Ishikawa (cell line): ENCODE results near the gene TAF3.

Source experiments
- CEBPB ChIP-seq: IDR thresholded peaks from 2 replicates; pipeline ENCODE4 v1.6.1; 2012
- CREB1 ChIP-seq: IDR thresholded peaks from 2 replicates; pipeline ENCODE4 v1.6.1; 2012; ENCODE audit warnings: low read depth
- EGR1 ChIP-seq: IDR thresholded peaks from 2 replicates; pipeline ENCODE4 v1.6.1; 2012
- EP300 ChIP-seq: IDR thresholded peaks from 2 replicates; pipeline ENCODE4 v1.6.1; 2012; ENCODE audit warnings: borderline replicate concordance
- FOXM1 ChIP-seq: IDR thresholded peaks from 2 replicates; pipeline ENCODE4 v1.6.1; 2012; ENCODE audit warnings: low read depth, borderline replicate concordance
- NFIC ChIP-seq: IDR thresholded peaks from 2 replicates; pipeline ENCODE4 v1.6.1; 2012
- RAD21 ChIP-seq: IDR thresholded peaks from 2 replicates; pipeline ENCODE4 v1.6.1; 2012; ENCODE audit warnings: low read depth
- TAF1 ChIP-seq: IDR thresholded peaks from 2 replicates; pipeline ENCODE4 v1.6.1; 2012; ENCODE audit warnings: low read depth, mild to moderate bottlenecking
- TCF12 ChIP-seq: IDR thresholded peaks from 2 replicates; pipeline ENCODE4 v1.6.1; 2012; ENCODE audit warnings: low read depth
- TEAD4 ChIP-seq: IDR thresholded peaks from 2 replicates; pipeline ENCODE4 v1.6.1; 2012
- YY1 ChIP-seq: IDR thresholded peaks from 2 replicates; pipeline ENCODE4 v1.6.1; 2012; ENCODE audit warnings: low read depth
- ZBTB7A ChIP-seq: IDR thresholded peaks from 2 replicates; pipeline ENCODE4 v1.6.1; 2012; ENCODE audit warnings: low read depth
- TF ChIP-seq, protein P1 (sequence below): IDR thresholded peaks from 2 replicates; pipeline ENCODE4 v1.6.1; 2012; ENCODE audit warnings: low read depth, mild to moderate bottlenecking
- TF ChIP-seq, protein P2 (sequence below): IDR thresholded peaks from 2 replicates; pipeline ENCODE4 v1.6.1; 2012
- TF ChIP-seq, protein P3 (sequence below): IDR thresholded peaks from 2 replicates; pipeline ENCODE4 v1.6.1; 2012

The TAF3 gene

DNA sequence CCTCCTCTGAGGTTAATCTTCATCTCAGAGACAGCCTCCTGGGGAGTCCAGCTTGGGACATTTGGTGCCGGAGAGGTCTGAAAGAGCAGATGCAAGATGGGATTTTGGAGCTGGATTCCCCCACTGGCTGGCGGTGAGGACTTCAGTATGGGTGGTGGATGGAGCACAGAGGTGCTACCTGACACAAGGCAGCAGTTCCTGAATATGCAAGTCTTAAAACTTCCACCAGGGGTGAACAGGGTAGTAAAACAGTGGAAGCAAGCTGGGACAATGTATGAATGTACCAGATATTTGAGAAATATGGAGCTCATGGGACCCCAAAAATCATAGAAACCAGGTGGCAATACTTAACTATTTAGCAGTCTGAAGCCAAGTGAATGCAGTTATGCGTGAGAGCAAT is 4.8 kb upstream of the TAF3 start:
- TF ChIP-seq TEAD4 = no peak

DNA sequence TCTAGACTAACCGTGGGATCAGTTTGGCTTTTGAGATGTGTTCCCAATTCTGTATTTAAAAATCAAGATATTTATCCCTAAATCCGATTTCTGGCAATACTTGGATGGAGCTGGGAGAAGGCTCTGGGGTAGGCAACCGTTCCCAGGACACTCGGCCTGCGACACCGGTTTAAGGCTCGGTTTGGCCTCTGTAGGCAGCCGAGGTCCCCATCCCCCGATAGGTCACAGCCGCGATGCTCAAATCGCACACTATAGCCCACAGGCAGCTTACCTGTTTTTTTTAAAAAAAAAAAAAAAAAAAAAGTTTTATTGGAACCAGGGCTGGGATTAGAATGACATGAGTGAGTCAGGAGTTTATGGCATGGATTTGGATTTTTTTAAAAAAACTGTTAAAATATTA is 729 bp upstream of the TAF3 start:
- TF ChIP-seq CREB1 (no peak), YY1 (no peak), FOXM1 (no peak), TAF1 (no peak), TCF12 (no peak), EP300 (no peak), TEAD4 (no peak), RAD21 (no peak), ZBTB7A (no peak), CEBPB (no peak), NFIC (no peak)
- TF ChIP-seq, protein P1, sequence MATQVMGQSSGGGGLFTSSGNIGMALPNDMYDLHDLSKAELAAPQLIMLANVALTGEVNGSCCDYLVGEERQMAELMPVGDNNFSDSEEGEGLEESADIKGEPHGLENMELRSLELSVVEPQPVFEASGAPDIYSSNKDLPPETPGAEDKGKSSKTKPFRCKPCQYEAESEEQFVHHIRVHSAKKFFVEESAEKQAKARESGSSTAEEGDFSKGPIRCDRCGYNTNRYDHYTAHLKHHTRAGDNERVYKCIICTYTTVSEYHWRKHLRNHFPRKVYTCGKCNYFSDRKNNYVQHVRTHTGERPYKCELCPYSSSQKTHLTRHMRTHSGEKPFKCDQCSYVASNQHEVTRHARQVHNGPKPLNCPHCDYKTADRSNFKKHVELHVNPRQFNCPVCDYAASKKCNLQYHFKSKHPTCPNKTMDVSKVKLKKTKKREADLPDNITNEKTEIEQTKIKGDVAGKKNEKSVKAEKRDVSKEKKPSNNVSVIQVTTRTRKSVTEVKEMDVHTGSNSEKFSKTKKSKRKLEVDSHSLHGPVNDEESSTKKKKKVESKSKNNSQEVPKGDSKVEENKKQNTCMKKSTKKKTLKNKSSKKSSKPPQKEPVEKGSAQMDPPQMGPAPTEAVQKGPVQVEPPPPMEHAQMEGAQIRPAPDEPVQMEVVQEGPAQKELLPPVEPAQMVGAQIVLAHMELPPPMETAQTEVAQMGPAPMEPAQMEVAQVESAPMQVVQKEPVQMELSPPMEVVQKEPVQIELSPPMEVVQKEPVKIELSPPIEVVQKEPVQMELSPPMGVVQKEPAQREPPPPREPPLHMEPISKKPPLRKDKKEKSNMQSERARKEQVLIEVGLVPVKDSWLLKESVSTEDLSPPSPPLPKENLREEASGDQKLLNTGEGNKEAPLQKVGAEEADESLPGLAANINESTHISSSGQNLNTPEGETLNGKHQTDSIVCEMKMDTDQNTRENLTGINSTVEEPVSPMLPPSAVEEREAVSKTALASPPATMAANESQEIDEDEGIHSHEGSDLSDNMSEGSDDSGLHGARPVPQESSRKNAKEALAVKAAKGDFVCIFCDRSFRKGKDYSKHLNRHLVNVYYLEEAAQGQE = no peak
- TF ChIP-seq, protein P2, sequence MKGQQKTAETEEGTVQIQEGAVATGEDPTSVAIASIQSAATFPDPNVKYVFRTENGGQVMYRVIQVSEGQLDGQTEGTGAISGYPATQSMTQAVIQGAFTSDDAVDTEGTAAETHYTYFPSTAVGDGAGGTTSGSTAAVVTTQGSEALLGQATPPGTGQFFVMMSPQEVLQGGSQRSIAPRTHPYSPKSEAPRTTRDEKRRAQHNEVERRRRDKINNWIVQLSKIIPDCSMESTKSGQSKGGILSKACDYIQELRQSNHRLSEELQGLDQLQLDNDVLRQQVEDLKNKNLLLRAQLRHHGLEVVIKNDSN = no peak
- TF ChIP-seq, protein P3, sequence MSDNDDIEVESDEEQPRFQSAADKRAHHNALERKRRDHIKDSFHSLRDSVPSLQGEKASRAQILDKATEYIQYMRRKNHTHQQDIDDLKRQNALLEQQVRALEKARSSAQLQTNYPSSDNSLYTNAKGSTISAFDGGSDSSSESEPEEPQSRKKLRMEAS = no peak; the same call in 1 of the 2 replicates

DNA sequence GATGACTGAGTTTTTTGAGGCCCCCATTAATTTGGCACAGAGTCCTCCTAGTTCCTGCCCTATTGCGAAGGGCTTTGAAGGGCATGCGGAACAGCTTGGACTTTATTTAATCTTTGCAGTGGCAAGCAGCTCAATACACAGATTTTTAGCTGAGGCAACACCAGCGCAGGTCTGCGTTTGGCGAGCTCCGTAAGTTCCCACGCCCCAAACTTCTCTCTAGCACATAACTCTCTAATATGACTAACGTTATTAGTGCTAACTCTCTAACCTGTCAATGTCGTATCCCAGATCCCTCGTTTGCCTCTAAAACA is 366 bp upstream of the TAF3 start:
- TF ChIP-seq, protein P3 = no peak
- TF ChIP-seq, protein P1 = no peak
- TF ChIP-seq EP300 = no peak
- TF ChIP-seq, protein P2 = no peak
- TF ChIP-seq CEBPB = no peak

DNA sequence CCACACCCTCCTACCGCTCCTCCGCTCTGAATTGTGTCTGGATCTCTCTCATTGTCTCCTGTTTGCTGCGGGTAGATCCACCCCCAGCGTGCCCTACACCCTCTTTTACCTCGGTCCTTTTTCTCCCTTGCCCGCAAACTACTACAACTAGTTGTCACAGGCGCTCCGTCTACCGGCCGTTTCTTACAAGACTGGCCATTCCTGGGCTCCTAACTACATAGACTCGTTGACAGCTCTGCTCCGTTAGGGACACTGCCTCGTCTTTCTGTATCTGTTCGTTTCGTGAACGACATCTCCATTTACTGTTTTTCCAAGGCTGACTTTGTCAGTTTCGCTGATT is 786 bp downstream of the TAF3 start:
- TF ChIP-seq RAD21 (no peak), TAF1 (no peak), FOXM1 (no peak)
- TF ChIP-seq, protein P1 = no peak

DNA sequence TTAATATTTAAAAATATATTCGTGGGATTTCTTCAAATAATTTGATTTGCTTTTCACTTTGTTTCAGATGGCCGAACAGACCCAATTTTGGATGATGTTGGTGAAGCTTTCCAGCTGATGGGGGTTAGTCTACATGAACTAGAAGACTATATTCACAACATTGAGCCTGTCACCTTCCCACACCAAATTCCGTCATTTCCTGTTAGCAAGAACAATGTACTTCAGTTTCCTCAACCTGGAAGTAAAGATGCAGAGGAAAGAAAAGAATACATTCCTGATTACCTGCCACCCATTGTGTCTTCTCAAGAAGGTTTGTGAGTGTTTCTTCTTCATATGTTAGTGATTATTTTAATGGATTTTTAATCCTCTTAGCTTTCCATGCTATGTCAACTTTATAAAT is 5.9 kb downstream of the TAF3 start:
- TF ChIP-seq, protein P2 = no peak
- TF ChIP-seq ZBTB7A = no peak
- TF ChIP-seq NFIC = no peak
- no peak for TF ChIP-seq FOXM1
- TF ChIP-seq EGR1 = no peak
- no peak for TF ChIP-seq TCF12
- no peak for TF ChIP-seq CEBPB
- TF ChIP-seq RAD21 = no peak
- TF ChIP-seq, protein P1 = no peak
- TF ChIP-seq, protein P3 = no peak
- TF ChIP-seq TEAD4 = no peak
